Measurements from ENCODE around the gene PRRX2. TPM values are rescaled to one million over a fixed set of nuclear protein-coding genes. Genes with fewer than 3 reads are reported as not detected.

Gene PRRX2
- total and polyA plus RNA-seq, 9 of the 15 experiments (the other 6 are each of a cell fraction or from before 2014, with no cell fraction given), result 0.21 TPM; not detected in 8

DNA sequence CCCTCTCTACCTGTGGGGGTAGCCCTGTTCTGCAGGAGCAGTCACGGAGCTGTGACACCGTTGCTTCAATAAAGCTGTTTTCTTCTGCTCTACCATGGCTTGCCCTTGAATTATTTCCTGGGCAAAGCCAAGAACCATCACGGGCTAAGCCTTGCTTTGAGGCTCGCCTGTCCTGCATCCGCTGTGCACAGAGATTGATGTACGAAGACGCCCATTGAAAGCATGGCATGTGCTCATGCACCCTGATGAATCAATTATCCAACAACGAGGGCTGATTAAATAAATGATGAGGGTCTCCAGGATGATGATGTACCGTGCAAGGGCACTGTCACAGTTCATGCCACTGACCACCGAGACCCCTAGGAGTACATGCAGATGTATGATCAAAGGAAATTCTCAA, 66.7 kb downstream of the PRRX2 start (continued):
- no peak for TF ChIP-seq NCOA2 (IDR thresholded peaks at IDR 0.05; ENCODE audit: partially characterized antibody in 2 of 2)
- TF ChIP-seq, protein P1, sequence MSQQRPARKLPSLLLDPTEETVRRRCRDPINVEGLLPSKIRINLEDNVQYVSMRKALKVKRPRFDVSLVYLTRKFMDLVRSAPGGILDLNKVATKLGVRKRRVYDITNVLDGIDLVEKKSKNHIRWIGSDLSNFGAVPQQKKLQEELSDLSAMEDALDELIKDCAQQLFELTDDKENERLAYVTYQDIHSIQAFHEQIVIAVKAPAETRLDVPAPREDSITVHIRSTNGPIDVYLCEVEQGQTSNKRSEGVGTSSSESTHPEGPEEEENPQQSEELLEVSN (IDR thresholded peaks at IDR 0.05; ENCODE audit: borderline replicate concordance in 1 of 2, extremely low read depth in 1 of 2, insufficient read depth in 1 of 2, insufficient read length in 1 of 2, low read depth in 1 of 2, low read length in 1 of 2, poor library complexity in 1 of 2, severe bottlenecking in 1 of 2), result no peak
- no peak for TF ChIP-seq CHD2 (IDR thresholded peaks at IDR 0.05; ENCODE audit: low read depth, low read length)

DNA sequence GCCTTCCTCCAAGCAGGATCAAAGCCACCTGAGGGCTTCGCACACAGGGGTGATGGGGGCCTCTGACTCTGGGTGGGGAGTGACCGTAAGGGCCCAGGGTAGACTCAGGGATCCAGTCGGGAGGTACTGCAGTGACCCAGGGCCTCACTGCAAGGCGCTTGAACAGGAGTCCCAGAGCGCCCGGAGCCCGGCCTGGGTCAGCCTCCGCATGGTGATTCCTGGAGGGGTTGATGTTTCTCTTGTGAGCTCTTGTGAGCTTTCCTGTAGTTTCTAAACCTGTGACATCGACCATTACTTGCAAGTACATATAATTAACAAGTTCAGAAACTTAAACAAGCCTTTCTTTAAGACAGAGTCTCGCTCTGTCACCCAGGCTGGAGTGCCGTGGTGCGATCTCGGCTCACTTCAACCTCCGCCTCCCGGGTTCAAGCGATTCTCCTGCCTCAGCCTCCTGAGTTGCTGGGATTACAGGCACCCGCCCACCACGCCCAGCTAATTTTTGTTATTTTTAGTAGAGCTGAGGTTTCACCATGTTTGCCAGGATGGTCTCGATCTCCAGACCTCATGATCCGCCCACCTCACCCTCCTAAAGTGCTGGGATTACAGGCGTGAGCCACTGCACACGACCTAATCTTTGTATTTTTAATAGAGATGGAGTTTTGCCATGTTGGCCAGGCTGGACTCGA, 67.6 kb downstream of the PRRX2 start:
- in situ Hi-C loops (cut with MboI) (no loop called here), intact Hi-C loops (cut with micrococcal nuclease) (loop anchor here (10.0 kb wide), 1 partner anchor 152 kb away; no protein-coding TSS in a partner anchor)
- peak overlapping the region in 1 of 2 experiments; percentile 18; a peak in 2 of 4 replicates for H3K9ac ChIP-seq (ENCODE audit: insufficient read depth in 1 of 2, low read depth in 2 of 2, low read length in 2 of 2)
- no peaks in the 10 kb centered on the region for H3K79me2 ChIP-seq (ENCODE audit: control insufficient read depth, insufficient read depth, low read length)
- H3K9me1 ChIP-seq (ENCODE audit: control insufficient read depth, insufficient read depth, low read length), result no peaks in the 10 kb centered on the region
- H3K4me1 ChIP-seq (replicated peaks in 1 of 2; ENCODE audit: control insufficient read depth in 2 of 2, insufficient read depth in 2 of 2, low read length in 2 of 2), result peaks cover 2 to 31% of the 10 kb centered on the region in 2 experiments; a peak in 4 of 5 replicates
- no peak for ATAC-seq
- H3K4me3 ChIP-seq, result no peak overlapping the region
- TF ChIP-seq NFIC (IDR thresholded peaks at IDR 0.05), result peak; percentile 53; the same call in 1 of the 2 replicates
- TF ChIP-seq, protein P2, sequence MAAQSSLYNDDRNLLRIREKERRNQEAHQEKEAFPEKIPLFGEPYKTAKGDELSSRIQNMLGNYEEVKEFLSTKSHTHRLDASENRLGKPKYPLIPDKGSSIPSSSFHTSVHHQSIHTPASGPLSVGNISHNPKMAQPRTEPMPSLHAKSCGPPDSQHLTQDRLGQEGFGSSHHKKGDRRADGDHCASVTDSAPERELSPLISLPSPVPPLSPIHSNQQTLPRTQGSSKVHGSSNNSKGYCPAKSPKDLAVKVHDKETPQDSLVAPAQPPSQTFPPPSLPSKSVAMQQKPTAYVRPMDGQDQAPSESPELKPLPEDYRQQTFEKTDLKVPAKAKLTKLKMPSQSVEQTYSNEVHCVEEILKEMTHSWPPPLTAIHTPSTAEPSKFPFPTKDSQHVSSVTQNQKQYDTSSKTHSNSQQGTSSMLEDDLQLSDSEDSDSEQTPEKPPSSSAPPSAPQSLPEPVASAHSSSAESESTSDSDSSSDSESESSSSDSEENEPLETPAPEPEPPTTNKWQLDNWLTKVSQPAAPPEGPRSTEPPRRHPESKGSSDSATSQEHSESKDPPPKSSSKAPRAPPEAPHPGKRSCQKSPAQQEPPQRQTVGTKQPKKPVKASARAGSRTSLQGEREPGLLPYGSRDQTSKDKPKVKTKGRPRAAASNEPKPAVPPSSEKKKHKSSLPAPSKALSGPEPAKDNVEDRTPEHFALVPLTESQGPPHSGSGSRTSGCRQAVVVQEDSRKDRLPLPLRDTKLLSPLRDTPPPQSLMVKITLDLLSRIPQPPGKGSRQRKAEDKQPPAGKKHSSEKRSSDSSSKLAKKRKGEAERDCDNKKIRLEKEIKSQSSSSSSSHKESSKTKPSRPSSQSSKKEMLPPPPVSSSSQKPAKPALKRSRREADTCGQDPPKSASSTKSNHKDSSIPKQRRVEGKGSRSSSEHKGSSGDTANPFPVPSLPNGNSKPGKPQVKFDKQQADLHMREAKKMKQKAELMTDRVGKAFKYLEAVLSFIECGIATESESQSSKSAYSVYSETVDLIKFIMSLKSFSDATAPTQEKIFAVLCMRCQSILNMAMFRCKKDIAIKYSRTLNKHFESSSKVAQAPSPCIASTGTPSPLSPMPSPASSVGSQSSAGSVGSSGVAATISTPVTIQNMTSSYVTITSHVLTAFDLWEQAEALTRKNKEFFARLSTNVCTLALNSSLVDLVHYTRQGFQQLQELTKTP (IDR thresholded peaks at IDR 0.05; ENCODE audit: low read depth in 1 of 2, partially characterized antibody in 2 of 2), result no peak
- POLR2A ChIA-PET, result no interaction called here
- no peak overlapping the region for H3K27ac ChIP-seq (ENCODE audit: extremely low read depth, low read depth, low read length)
- CTCF ChIA-PET (ENCODE audit: low intra/inter-chr PET ratio), result no interaction called here
- H3K36me3 ChIP-seq (ENCODE audit: control insufficient read depth, insufficient read depth, low read length), result no peaks in the 10 kb centered on the region
- no peak for FAIRE-seq
- DNase-seq (ENCODE audit: extremely low read depth in 1 of 4, low spot score in 3 of 4), result no peak
- H3K4me2 ChIP-seq (ENCODE audit: insufficient read depth, low read length), result no peak overlapping the region
- BruUV-seq (replicated peaks), result no TSS peak
- H3K9me3 ChIP-seq (replicated peaks; ENCODE audit: control insufficient read depth, insufficient read depth, low read depth, low read length), result no peaks in the 10 kb centered on the region
- H2AFZ ChIP-seq (ENCODE audit: low read depth, low read length), result no peak overlapping the region
- H4K20me1 ChIP-seq (replicated peaks; ENCODE audit: control insufficient read depth, insufficient read depth, low read length), result no peaks in the 10 kb centered on the region
- 18% methylated on average over 23 of the region's 23 CpGs for WGBS (ENCODE audit: insufficient coverage, low coverage, missing lambda C conversion rate)
- peaks cover 28 to 50% of the 10 kb centered on the region in 2 experiments for H3K27me3 ChIP-seq (ENCODE audit: control insufficient read depth in 2 of 2, insufficient read depth in 2 of 2, low read length in 2 of 2)

Data from K562 (cell line).